ENCODE data around the gene ATP2B1.

Gene ATP2B1

DNA sequence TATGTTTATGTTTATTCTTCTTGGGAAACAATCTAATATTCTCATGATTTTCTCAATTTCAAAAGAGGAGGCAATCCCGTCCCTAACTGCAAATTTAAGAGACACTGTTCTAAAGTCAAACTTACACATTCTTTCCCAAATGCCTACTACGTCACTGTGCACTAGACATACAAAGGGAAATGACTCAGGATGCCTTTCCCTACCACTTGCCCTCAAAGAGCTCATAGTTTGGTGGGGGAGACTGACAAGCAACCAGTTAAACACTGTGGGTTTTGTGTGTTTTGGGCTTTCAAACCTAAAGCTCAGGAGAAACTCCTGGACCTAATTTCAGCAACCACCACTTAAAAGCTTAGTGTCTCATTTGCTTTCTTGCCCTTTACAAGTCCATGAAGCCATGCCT is 58.4 kb downstream of the ATP2B1 start:
- no peak for DNase-seq

DNA sequence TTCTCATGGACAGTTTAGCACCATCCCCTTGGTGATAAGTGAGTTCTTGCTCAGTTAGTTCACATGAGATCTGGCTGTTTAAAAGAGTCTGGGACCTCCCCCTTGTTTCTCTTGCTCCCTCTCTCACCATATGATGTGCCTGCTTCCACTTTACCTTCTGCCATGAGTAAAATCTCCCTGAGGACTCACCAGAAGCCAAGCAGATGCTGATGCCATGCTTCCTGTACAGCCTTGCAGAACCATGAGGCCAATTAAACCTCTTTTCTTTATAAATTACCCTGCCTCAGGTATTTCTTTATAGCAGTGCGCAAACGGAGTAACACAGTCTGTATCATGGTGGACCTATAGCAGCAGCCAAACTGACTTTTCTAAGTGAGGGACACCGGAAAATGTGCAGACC is 58.8 kb downstream of the ATP2B1 start:
- DNase-seq: no peak

GRCh38 chr12:89649139-89649538 is 59.5 kb downstream of the ATP2B1 start:
- no peak for DNase-seq

DNA sequence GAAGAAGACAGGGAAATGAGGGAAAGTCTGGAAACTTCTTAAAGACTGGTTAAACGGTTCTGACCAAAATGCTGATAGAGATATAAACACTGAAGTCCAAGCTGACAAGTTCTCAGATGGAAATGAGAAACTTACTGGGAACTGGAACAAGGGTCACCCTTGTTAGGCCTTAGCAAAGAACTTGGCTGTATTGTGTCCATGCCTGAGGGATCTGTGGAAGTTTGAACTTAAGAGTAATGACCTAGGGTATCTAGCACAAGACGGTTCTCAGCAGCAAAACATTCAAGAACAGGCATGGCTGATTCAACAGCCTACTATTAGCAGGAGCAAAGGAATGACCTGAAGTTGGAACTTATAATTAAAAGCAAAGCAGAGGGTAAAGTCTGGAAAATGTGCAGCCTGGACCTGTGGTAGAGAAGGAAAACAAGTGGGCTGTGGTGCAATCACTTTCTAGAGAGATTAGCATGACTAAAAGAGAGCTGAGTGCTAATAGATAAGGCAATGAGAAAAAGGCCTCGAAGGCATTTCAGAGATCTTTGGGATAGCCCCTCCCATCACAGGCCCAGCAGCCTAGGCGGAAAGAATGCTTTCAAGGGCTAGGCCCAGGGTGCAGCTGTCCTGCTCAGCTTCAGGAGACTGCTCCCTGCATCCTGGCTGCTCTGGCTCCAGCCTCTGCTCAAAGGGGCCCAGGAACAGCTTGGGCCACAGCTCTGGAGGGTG is 60.3 kb downstream of the ATP2B1 start:
- DNase-seq: no peak

GRCh38 chr12:89645434-89645833 is 63.2 kb downstream of the ATP2B1 start:
- no peak for DNase-seq

DNA sequence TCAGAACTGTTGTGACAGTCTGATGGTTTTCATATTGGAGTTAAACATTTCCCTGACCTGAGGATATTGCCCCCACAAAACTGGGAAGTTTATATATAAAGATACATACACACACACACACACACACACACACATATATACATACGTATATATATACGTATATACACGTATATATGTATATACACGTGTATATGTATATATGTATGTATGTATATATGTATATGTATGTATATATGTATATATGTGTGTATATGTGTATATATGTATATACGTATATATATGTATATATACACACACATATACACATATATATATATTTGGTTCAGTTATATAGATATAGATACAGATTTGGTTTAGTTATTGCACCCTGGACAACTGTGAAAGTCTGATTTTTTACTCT is 65.7 kb downstream of the ATP2B1 start:
- no peak for DNase-seq

DNA sequence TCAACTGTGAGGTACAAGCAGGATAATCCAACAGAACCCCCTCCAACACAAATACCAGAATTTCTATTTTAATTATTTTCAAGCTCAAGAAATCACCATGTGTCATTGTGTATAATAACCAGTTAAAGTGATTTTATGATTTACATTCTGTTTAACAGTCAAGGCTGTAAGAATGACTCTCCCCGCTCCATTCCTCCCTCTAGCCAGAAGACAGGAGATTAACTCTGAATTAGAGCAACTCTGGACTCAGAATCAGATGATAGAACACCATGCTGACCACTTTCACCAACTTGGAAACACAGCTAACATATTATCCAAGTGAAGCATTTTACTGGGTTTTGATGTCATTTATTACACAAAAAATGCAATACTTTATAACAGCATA is 71.9 kb downstream of the ATP2B1 start:
- DNase-seq: no peak

DNA sequence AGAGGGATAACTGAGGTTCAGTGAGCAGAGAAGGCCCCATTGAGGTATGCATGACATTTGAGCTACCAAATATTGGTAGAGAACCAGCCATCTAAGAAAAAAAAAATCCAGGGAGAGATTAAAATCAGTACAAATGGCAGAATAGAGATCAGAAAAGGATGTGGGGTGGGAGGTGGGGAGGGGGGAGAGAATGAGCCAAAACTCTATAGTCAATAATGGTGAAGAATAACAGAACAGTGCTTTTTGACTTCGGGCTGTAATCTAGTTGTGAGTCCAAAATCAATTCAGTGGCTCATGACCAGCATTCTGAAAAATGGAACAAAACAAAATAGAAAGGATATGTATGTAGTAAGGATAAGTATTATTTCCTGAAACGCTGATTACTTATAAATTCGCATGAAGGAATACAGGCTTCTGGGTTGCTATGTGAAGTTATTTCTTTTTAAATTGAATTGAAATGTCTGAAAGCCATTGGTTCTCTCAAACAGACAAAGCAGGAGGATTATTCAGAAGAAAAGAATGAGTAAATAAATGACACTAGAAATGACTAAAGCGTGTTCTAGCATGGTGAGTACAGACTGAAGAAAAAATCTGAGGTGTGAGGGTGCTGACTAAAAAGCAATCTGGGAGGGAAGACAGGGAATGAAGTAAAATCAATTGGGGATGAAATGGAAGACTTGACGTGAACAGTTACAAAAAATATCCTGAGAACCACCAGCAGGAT is 72.4 kb downstream of the ATP2B1 start:
- DNase-seq: no peak

DNA sequence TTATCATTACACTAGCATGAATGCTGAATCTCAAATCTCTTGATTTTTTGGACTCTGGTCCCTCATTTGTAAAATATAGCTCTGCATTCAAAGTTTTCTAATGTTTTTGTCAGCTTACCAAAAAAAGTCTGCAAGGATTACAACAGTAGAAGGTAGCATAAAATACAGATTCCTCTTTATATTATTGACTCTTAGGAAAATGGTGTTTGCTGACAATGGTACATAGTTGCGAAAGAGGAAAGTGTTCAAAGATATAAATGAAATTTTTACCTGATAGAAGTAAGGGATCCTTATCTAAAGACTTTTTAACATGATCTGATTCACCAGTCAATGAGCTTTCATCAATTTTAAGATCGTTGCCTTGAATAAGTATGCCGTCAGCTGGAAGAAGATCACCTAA is 74.1 kb downstream of the ATP2B1 start:
- DNase-seq: no peak

- no peak for DNase-seq
Observed at GRCh38 chr12:89632778-89633177, 75.9 kb downstream of the ATP2B1 start.

GRCh38 chr12:89622115-89622514 is 86.5 kb downstream of the ATP2B1 start:
- DNase-seq: no peak

DNA sequence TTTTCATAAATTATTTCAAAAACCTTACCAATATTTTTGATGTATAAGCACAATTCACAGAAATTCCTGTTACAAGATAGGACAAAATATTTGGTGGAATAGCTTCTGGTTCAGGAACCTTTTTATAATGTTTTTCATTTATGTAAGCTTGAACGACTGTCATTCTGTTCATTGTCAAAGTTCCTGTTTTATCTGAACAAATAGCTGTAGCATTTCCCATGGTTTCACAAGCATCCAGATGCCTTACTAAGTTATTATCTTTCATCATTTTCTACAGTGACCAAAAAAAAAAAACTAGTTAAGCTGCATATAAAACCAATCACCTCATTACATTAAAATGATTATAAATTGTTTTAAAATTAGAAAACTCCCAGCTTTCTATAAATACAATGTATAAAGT is 87.1 kb downstream of the ATP2B1 start:
- no peak for DNase-seq

DNA sequence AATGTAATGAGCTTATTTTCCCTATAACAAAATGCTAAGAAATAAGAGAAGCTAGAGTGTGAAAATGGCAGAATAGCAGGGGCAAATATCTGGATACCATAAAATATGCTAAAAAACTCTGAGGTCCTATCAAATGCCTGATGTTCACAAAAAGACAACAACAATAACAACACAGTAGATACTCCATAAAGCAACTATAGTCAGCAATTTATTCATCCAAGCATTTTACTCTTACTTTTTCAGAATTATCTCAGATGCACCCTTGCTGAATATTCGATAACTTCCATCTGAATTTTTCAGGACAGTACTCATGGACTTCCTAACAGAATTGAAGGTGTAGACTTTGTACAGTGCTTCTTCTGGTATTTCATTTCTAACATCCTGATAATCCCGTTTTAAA is 88.9 kb downstream of the ATP2B1 start:
- no peak for DNase-seq

- no peak for DNase-seq
Observed at GRCh38 chr12:89618113-89618862, 90.3 kb downstream of the ATP2B1 start.

DNA sequence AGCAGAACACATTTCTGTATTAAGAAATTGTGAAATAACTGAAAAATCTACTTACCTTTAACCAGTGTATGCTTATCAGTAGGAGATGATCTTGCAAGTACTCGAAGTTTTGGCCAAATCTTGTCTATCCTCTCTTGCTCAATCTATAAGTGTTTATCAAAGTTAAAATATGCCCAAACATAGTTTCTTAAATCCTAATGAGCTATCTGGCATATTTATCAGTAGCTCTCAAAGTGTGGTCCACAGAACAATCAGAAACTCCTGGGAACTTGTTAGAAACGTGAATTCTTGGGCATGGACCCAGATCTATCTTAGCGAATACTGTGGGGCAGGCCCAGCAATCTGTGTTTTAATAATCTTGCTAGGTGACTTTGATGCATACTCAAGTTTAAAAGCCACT is 98.3 kb downstream of the ATP2B1 start:
- no peak for DNase-seq

DNA sequence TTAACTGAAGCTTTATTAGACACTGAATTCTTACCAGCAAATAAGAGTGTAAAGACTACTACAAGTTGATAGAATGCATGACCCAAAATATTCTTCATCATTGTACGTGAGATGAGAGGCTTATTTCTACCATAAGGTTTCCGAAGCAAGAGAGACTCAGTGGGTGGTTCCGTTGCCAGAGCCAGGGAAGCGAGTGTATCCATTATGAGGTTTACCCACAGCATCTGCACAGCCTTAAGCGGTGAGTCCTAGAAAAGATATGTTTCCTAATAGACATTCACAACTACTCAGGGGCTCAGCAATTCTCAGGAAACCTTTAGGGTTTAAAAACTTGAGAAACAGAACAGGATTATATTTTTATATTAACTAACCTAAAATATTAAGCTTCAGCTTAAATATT is 105.0 kb downstream of the ATP2B1 start:
- DNase-seq: no peak

- DNase-seq: no peak
Observed at GRCh38 chr12:89597770-89598169, 110.9 kb downstream of the ATP2B1 start.

DNA sequence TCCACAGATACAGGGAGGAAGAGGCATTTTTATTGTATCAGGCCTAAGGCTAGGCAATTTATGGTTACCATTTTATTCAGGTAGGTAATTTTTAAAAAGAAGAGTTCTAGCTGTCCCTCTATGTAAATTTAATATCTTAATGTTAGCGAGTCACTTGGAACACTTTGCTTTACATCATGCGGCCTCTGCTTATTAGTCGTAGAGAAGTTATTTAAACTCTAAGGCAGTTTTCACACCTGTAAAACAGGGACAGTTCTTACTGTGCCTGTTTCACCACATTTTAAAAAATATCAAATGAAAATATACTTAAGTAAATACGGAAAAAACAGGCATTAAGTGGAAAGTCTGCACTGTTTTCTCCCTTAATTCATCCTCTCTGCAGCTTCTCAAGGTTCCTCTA is 111.4 kb downstream of the ATP2B1 start:
- no peak for DNase-seq

GRCh38 chr12:89593873-89594272 is 114.8 kb downstream of the ATP2B1 start:
- DNase-seq: no peak

- no peak for DNase-seq
Observed at GRCh38 chr12:89593233-89593632, 115.4 kb downstream of the ATP2B1 start.

GRCh38 chr12:89589753-89590152 is 118.9 kb downstream of the ATP2B1 start:
- DNase-seq: no peak

DNA sequence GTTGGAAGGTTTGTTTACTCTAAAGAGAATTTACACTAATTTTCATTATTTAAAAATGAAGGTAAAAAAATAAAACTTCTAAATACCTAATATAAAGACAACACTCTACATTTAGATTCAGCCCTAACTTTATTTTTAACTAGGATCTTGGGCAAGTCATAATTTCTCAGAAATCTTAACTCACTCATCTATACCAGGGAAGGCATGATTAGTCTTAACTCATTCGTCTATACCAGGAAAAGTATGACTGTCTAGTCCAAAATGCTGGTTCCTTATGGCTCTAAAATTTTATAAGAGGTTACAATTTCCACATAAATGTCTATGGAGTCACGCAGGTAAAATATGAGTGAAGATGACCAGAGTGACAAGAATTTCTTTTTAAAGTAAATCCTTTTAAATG is 130.1 kb downstream of the ATP2B1 start:
- DNase-seq: no peak

- DNase-seq: no peak
Observed at GRCh38 chr12:89576572-89577220, 131.9 kb downstream of the ATP2B1 start.

DNA sequence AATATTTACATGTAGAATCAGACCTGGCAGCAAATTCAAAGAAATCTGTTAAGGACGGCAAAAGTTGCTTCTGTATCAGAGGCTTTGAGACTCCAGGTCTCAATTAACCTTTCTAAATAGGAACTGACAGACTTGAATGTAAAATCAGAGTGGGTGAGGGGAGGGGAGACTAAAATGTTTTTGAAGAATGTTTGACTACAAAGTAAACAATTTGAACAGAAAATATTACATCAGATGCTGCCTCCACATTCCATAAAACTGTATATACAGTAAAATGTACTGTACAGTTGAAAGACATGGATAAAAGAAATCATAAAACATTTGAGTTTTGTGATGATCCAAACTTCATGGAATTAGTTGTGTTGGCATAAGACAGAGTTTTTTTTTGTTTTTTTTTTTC is 133.3 kb downstream of the ATP2B1 start:
- DNase-seq: no peak

Measured in CD4-positive, alpha-beta T cell treated with Interferon alpha-2 for 1 hour (primary cell).